ENCODE measurements around the gene ARL6IP4. TPM values are rescaled to one million over a fixed set of nuclear protein-coding genes. Genes with fewer than 3 reads are reported as not detected.

Gene ARL6IP4
- polyA plus RNA-seq, 3 donors, result 152 to 268 (median 167) TPM

DNA sequence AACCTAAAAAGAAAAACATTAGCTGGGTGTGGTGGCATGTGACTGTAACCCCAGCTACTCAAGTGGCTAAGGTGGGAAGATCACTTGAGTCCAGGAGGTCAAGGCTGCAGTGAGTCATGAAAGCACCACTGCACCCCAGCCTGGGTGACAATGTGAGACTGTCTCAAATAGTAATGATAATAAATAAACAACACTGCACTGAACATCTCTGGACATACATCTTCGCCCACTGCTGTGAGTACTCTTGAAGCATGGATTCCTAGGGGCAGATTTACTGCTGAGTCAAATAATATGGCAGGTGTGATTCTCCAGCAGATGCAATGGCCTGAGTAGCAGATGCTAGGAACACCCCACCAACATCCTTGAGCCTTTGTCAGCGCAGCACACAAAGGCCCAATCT is 37.8 kb upstream of the ARL6IP4 start:
- Histone ChIP-seq H3K4me1 (ENCODE audit: control insufficient read depth in 1 of 2, insufficient read depth in 2 of 2, low read length in 2 of 2) (peaks cover 25 to 29% of the 10 kb centered on the region in 2 donors), H3K27me3 (ENCODE audit: control insufficient read depth in 2 of 2, insufficient read depth in 2 of 2, low read length in 2 of 2) (no peaks in the 10 kb centered on the region), H3K4me2 (replicated peaks; ENCODE audit: extremely low read depth, low read length, poor library complexity, severe bottlenecking) (no peak overlapping the region), H3K27ac (ENCODE audit: low read depth in 1 of 2, low read length in 2 of 2) (no peak overlapping the region), H3K79me2 (ENCODE audit: insufficient read depth, low read length) (no peaks in the 10 kb centered on the region), H3K9ac (ENCODE audit: insufficient read depth, low read length, poor library complexity, severe bottlenecking) (no peak overlapping the region), H3K36me3 (replicated peaks in 1 of 2; ENCODE audit: control insufficient read depth in 1 of 2, insufficient read depth in 2 of 2, low read length in 2 of 2) (no peaks in the 10 kb centered on the region), H3K4me3 (replicated peaks in 1 of 3; ENCODE audit: low read depth in 2 of 3, low read length in 3 of 3) (no peak overlapping the region), H2AFZ (ENCODE audit: insufficient read depth, low read depth, low read length, poor library complexity, severe bottlenecking) (no peak overlapping the region), H4K20me1 (ENCODE audit: insufficient read depth, low read length) (no peaks in the 10 kb centered on the region), H3K9me3 (replicated peaks in 1 of 2; ENCODE audit: control insufficient read depth in 1 of 2, insufficient read depth in 1 of 2, low read length in 2 of 2) (no peaks in the 10 kb centered on the region)
- H3K27ac Mint-ChIP-seq, result peak overlapping the region in 2 of 7 donors; percentile 46 to 68
- intact Hi-C loops (cut with micrococcal nuclease), result no loop called here
- peaks cover 2 to 3% (median 3%) of the 10 kb centered on the region in 3 donors for H3K27me3 Mint-ChIP-seq (ENCODE audit: low read depth in 3 of 3)
- no peak overlapping the region for H3K4me3 Mint-ChIP-seq
- peak in 2 of 3 donors; percentile 31 to 35 for DNase-seq
- peaks cover 0 to 2% (median under 1%) of the 10 kb centered on the region in 7 donors for H3K9me3 Mint-ChIP-seq
- TF ChIP-seq, protein P1, sequence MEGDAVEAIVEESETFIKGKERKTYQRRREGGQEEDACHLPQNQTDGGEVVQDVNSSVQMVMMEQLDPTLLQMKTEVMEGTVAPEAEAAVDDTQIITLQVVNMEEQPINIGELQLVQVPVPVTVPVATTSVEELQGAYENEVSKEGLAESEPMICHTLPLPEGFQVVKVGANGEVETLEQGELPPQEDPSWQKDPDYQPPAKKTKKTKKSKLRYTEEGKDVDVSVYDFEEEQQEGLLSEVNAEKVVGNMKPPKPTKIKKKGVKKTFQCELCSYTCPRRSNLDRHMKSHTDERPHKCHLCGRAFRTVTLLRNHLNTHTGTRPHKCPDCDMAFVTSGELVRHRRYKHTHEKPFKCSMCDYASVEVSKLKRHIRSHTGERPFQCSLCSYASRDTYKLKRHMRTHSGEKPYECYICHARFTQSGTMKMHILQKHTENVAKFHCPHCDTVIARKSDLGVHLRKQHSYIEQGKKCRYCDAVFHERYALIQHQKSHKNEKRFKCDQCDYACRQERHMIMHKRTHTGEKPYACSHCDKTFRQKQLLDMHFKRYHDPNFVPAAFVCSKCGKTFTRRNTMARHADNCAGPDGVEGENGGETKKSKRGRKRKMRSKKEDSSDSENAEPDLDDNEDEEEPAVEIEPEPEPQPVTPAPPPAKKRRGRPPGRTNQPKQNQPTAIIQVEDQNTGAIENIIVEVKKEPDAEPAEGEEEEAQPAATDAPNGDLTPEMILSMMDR (IDR thresholded peaks at IDR 0.05), result no peak
- peaks cover 34% of the 10 kb centered on the region for H3K4me1 Mint-ChIP-seq
- H3K36me3 Mint-ChIP-seq, result peaks cover 0 to 1% of the 10 kb centered on the region in 2 donors
- no CpG with 5 or more reads among the region's 2 CpGs for WGBS (ENCODE audit: insufficient coverage)

DNA sequence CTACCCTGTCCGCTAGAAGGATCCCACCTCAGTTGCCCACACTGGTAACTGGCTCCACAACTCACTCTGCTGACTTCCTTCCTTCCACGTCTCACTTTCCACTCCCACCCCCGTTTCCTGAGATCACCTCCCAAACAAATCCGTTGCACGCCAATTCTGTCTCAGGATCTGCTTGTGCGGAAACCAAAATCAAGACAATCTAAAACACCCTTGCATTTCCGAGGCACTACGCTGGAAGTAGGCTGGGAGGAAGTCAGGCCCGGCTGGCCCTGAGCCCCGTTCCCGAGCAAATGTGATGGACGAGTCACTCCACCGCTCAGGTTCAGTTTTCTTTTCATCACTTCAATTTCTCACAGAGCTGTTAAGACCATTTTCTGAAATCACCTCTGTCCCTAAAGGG is 37.3 kb upstream of the ARL6IP4 start:
- peak in 1 of 3 donors; percentile 28 for DNase-seq
- H3K27ac Mint-ChIP-seq, result peak overlapping the region in 5 of 7 donors; percentile 27 to 85 (median 67)

More for the DNA sequence above, 37.3 kb upstream of the ARL6IP4 start:
- Histone ChIP-seq H3K27ac (ENCODE audit: low read depth in 1 of 2, low read length in 2 of 2) (no peak overlapping the region), H3K27me3 (ENCODE audit: control insufficient read depth in 2 of 2, insufficient read depth in 2 of 2, low read length in 2 of 2) (no peaks in the 10 kb centered on the region), H3K4me2 (replicated peaks; ENCODE audit: extremely low read depth, low read length, poor library complexity, severe bottlenecking) (peak overlapping the region; percentile 12), H3K79me2 (ENCODE audit: insufficient read depth, low read length) (no peaks in the 10 kb centered on the region), H3K36me3 (replicated peaks in 1 of 2; ENCODE audit: control insufficient read depth in 1 of 2, insufficient read depth in 2 of 2, low read length in 2 of 2) (no peaks in the 10 kb centered on the region), H2AFZ (ENCODE audit: insufficient read depth, low read depth, low read length, poor library complexity, severe bottlenecking) (peak overlapping the region; percentile 65), H3K4me1 (ENCODE audit: control insufficient read depth in 1 of 2, insufficient read depth in 2 of 2, low read length in 2 of 2) (peaks cover 31 to 35% of the 10 kb centered on the region in 2 donors), H3K4me3 (replicated peaks in 1 of 3; ENCODE audit: low read depth in 2 of 3, low read length in 3 of 3) (peak overlapping the region in 1 of 3 experiments; percentile 6), H3K9me3 (replicated peaks in 1 of 2; ENCODE audit: control insufficient read depth in 1 of 2, insufficient read depth in 1 of 2, low read length in 2 of 2) (no peaks in the 10 kb centered on the region), H4K20me1 (ENCODE audit: insufficient read depth, low read length) (no peaks in the 10 kb centered on the region), H3K9ac (ENCODE audit: insufficient read depth, low read length, poor library complexity, severe bottlenecking) (no peak overlapping the region)
- Mint-ChIP-seq H3K36me3 (peaks cover 0 to 4% of the 10 kb centered on the region in 2 donors), H3K27me3 (ENCODE audit: low read depth in 3 of 3) (peaks cover 2 to 3% (median 3%) of the 10 kb centered on the region in 3 donors), H3K9me3 (peaks cover 0 to 2% (median 0%) of the 10 kb centered on the region in 7 donors), H3K4me1 (peaks cover 37% of the 10 kb centered on the region), H3K4me3 (peak overlapping the region in 1 of 2 donors; percentile 67)
- WGBS (ENCODE audit: insufficient coverage), result 30% methylated on average over 4 of the region's 13 CpGs
- TF ChIP-seq, protein P1 (IDR thresholded peaks at IDR 0.05), result no peak
- intact Hi-C loops (cut with micrococcal nuclease), result no loop called here

Data from CD14-positive monocyte (primary cell).